Right atrium auricular region (tissue), 2 donors: ENCODE results near the gene APLF. TPM values are rescaled to one million over a fixed set of nuclear protein-coding genes. Genes with fewer than 3 reads are reported as not detected.
"Not testable (repeated sequence)": the region's sequence is repeated elsewhere in the genome, so short reads cannot be mapped to it uniquely, and the experiment has no call there.

Source experiments
- DNase-seq: peaks from one replicate; pipeline ENCODE4 v3.0.0-alpha.2; 2019; ENCODE audit warnings: low spot score
- H3K27ac ChIP-seq, 2 donors: fragments of 200-600 bp; sonication (generic); 1 replicate in 1 of 2; 2 replicates in 1 of 2; pipeline ENCODE4 v1.5.1; 2016 to 2019
- H3K27me3 ChIP-seq, 2 donors: fragments of 200-600 bp; sonication (generic); one replicate each; pipeline versions ENCODE4 v1.5.1 to v1.6.0; 2017 to 2019
- H3K36me3 ChIP-seq: fragments of 200-600 bp; sonication (generic); one replicate; pipeline ENCODE4 v1.5.1; 2016
- H3K4me1 ChIP-seq, 2 donors: fragments of 200-600 bp; sonication (generic); one replicate each; pipeline versions ENCODE4 v1.5.1 to v1.6.0; 2017 to 2019
- H3K4me3 ChIP-seq, 2 donors: fragments of 200-600 bp; sonication (generic); 1 replicate in 1 of 2; 2 replicates in 1 of 2; pipeline ENCODE4 v1.5.1; 2017 to 2019; ENCODE audit warnings: mild to moderate bottlenecking in 1 of 2, moderate library complexity in 1 of 2
- H3K9me3 ChIP-seq, 2 donors: fragments of 200-600 bp; sonication (generic); one replicate each; pipeline ENCODE4 v1.5.1; 2019
- CTCF ChIP-seq, 2 donors: fragments of 200-600 bp; sonication (generic); IDR thresholded peaks; one replicate each; pipeline ENCODE4 v1.5.1; 2019; ENCODE audit warnings: antibody characterized with exemption in 2 of 2
- total RNA-seq, 2 donors: library from RNA; depleted of rRNA; stranded (reverse); fragments of >200 nt; gene quantifications; one replicate each; pipeline ENCODE4 v1.1.0, GENCODE V29; 2016

The APLF gene
- total RNA-seq, 2 donors from 2014 or later: 4.2 to 8.2 TPM

GRCh38 chr2:68591225-68591624, 123.8 kb downstream of the APLF start:
- no peak overlapping the region for H3K4me3 ChIP-seq
- H3K36me3 ChIP-seq: no peaks in the 10 kb centered on the region
- DNase-seq: no peak
- TF ChIP-seq CTCF (IDR thresholded peaks at IDR 0.05): no peak
- H3K27me3 ChIP-seq: no peaks in the 10 kb centered on the region
- H3K9me3 ChIP-seq: no peaks in the 10 kb centered on the region
- no peaks in the 10 kb centered on the region for H3K4me1 ChIP-seq
- H3K27ac ChIP-seq: no peak overlapping the region

- TF ChIP-seq CTCF (IDR thresholded peaks at IDR 0.05): no peak
- Histone ChIP-seq H3K27ac (no peak overlapping the region), H3K4me3 (no peak overlapping the region), H3K36me3 (no peaks in the 10 kb centered on the region), H3K27me3 (no peaks in the 10 kb centered on the region), H3K9me3 (no peaks in the 10 kb centered on the region), H3K4me1 (no peaks in the 10 kb centered on the region)
- DNase-seq: no peak
Measured at GRCh38 chr2:68594041-68594440, 126.7 kb downstream of the APLF start.

GRCh38 chr2:68594674-68595492, 127.5 kb downstream of the APLF start:
- Histone ChIP-seq H3K4me1 (no peaks in the 10 kb centered on the region), H3K27me3 (no peaks in the 10 kb centered on the region), H3K4me3 (no peak overlapping the region), H3K36me3 (no peaks in the 10 kb centered on the region), H3K9me3 (no peaks in the 10 kb centered on the region), H3K27ac (no peak overlapping the region)
- no peak for DNase-seq
- TF ChIP-seq CTCF (IDR thresholded peaks at IDR 0.05): peak; percentile 62 to 75

DNA sequence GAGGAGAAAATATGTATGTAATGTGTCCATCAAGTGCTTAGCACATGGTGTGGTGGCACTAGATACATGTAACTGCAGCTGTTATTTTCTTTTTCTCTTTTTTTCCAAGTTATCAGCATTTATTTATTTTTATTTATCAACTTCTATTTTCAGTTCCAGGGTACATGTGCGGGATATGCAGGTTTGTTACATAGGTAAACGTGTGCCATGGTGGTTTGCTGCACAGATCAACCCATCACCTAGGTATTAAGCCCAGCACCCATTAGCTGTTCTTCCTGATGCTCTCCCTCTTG, 128.1 kb downstream of the APLF start:
- H3K36me3 ChIP-seq, H3K9me3 ChIP-seq, H3K27me3 ChIP-seq, H3K4me1 ChIP-seq, H3K27ac ChIP-seq, DNase-seq, H3K4me3 ChIP-seq: not testable (repeated sequence)
- peak in 1 of 2 donors; percentile 7 for TF ChIP-seq CTCF (IDR thresholded peaks at IDR 0.05)

- peaks cover 5 to 28% of the 10 kb centered on the region in 2 donors for H3K9me3 ChIP-seq
- H3K4me3 ChIP-seq, H3K27me3 ChIP-seq, H3K4me1 ChIP-seq, H3K27ac ChIP-seq, DNase-seq, H3K36me3 ChIP-seq: not testable (repeated sequence)
Measured at GRCh38 chr2:68600495-68600894, 133.1 kb downstream of the APLF start.

DNA sequence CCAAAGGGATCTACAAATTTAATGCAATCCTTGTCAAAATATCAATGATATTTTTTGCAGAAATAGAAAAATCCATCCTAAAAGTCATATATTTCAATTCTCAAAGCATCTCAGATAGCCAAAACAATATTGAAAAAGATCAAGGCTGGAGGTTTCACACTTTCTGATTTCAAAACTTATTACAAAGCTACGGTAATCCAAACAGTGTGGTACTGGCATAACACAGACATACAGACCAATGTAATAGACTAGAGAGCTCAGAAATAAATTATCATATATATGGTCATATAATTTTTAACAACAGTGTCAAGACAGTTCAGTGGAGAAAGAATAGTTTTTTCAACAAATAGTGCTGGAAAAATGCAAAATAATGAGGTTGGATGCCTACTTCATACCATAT, 135.7 kb downstream of the APLF start:
- Histone ChIP-seq H3K9me3 (peaks cover 5 to 28% of the 10 kb centered on the region in 2 donors), H3K4me1 (no peaks in the 10 kb centered on the region), H3K4me3 (no peak overlapping the region), H3K27me3 (no peaks in the 10 kb centered on the region), H3K36me3 (no peaks in the 10 kb centered on the region), H3K27ac (no peak overlapping the region)
- no peak for TF ChIP-seq CTCF (IDR thresholded peaks at IDR 0.05)
- no peak for DNase-seq
